Caki2 (cell line): ENCODE data around the gene RNF25. TPM values are rescaled to one million over a fixed set of nuclear protein-coding genes. Genes with fewer than 3 reads are reported as not detected.

Experiments used
- DNase-seq: peaks from one replicate; pipeline ENCODE4 v3.0.0-alpha.2; 2015; ENCODE audit warnings: low read depth
- in situ Hi-C: cut with HindIII; loops from 2 replicates; pipeline ENCODE4 v1.10.0; 2016; ENCODE audit warnings: low sequenced_read_pairs, low pct_unique_long_range_greater_than_20kb, mixed read lengths
- total RNA-seq: library from RNA; depleted of rRNA; stranded (reverse); fragments of >200 nt; shearing (Covaris generic); gene quantifications from 2 replicates; pipeline ENCODE4 v1.2.3, GENCODE V29; 2014; ENCODE audit warnings: low replicate concordance; rRNA removed

The RNF25 gene
- total RNA-seq: 22.7 and 28.5 TPM in 2 replicates

- in situ Hi-C loops: no loop called here
Measured at GRCh38 chr2:218671654-218672566, at the start of gene RNF25, which contains the start of gene STK36. Gene RNF25, minus strand, starts transcription at chr2:218672002. Its CDS starts 32 bp downstream, at chr2:218671970. Gene STK36, plus strand, starts transcription at chr2:218672086. Its CDS starts 744 bp downstream, at chr2:218672830.

GRCh38 chr2:218721488-218721887, 49.7 kb upstream of the RNF25 start:
- in situ Hi-C loops: no loop called here
- DNase-seq: no peak

More at GRCh38 chr2:218671654-218672566, at the start of gene RNF25, which contains the start of gene STK36:
- DNase-seq: peak; percentile 73

- DNase-seq: no peak
- in situ Hi-C loops: no loop called here
Measured at GRCh38 chr2:218720048-218721041, 48.5 kb upstream of the RNF25 start.

GRCh38 chr2:218719457-218719856, 47.7 kb upstream of the RNF25 start:
- in situ Hi-C loops: no loop called here
- no peak for DNase-seq

- no peak for DNase-seq
- in situ Hi-C loops: no loop called here
Measured at GRCh38 chr2:218718058-218718457, 46.3 kb upstream of the RNF25 start.

- in situ Hi-C loops: no loop called here
- peak; percentile 42 for DNase-seq
Measured at GRCh38 chr2:218717262-218717661, 45.5 kb upstream of the RNF25 start.

GRCh38 chr2:218716070-218716469, 44.3 kb upstream of the RNF25 start:
- DNase-seq: no peak
- in situ Hi-C loops: no loop called here

GRCh38 chr2:218713922-218714321, 42.1 kb upstream of the RNF25 start:
- no peak for DNase-seq
- in situ Hi-C loops: no loop called here

- in situ Hi-C loops: no loop called here
- DNase-seq: peak; percentile 48
Measured at GRCh38 chr2:218711550-218711929, 39.7 kb upstream of the RNF25 start.

GRCh38 chr2:218710687-218711549, 39.1 kb upstream of the RNF25 start, which contains the start of gene TTLL4:
Gene TTLL4, plus strand, starts transcription at chr2:218710835. Its CDS starts 26,842 bp downstream, at chr2:218737677.
- in situ Hi-C loops: no loop called here
- DNase-seq: peak; percentile 86

- in situ Hi-C loops: no loop called here
- no peak for DNase-seq
Measured at GRCh38 chr2:218710334-218710686, 38.5 kb upstream of the RNF25 start.

- DNase-seq: no peak
- in situ Hi-C loops: no loop called here
Measured at GRCh38 chr2:218709908-218710307, 38.1 kb upstream of the RNF25 start.

- in situ Hi-C loops: no loop called here
- DNase-seq: no peak
Measured at GRCh38 chr2:218708086-218708485, 36.3 kb upstream of the RNF25 start.

- DNase-seq: no peak
- in situ Hi-C loops: no loop called here
Measured at GRCh38 chr2:218703341-218703740, 31.5 kb upstream of the RNF25 start.

GRCh38 chr2:218701806-218702205, 30.0 kb upstream of the RNF25 start:
- DNase-seq: no peak
- in situ Hi-C loops: no loop called here

GRCh38 chr2:218698885-218699284, 27.1 kb upstream of the RNF25 start:
- DNase-seq: no peak
- in situ Hi-C loops: no loop called here

GRCh38 chr2:218694405-218695145, 22.8 kb upstream of the RNF25 start:
- in situ Hi-C loops: no loop called here
- DNase-seq: no peak
